Measurements from ENCODE around the gene BPI.
"Not testable (repeated sequence)": the region's sequence is repeated elsewhere in the genome, so short reads cannot be mapped to it uniquely, and the experiment has no call there.

BPI gene

GRCh38 chr20:38363004-38363747 lies 59.2 kb downstream of the BPI start:
- DNase-seq (ENCODE audit: low spot score) = no peak

- DNase-seq (ENCODE audit: low spot score) = no peak
Observed at GRCh38 chr20:38369389-38369788, 65.4 kb downstream of the BPI start.

- no peak for DNase-seq (ENCODE audit: low spot score)
Observed at GRCh38 chr20:38372806-38373205, 68.8 kb downstream of the BPI start.

GRCh38 chr20:38373231-38373867 lies 69.4 kb downstream of the BPI start:
- no peak for DNase-seq (ENCODE audit: low spot score)

- no peak for DNase-seq (ENCODE audit: low spot score)
Observed at GRCh38 chr20:38373898-38374297, 69.9 kb downstream of the BPI start.

- DNase-seq (ENCODE audit: low spot score) = no peak
Observed at GRCh38 chr20:38377039-38377685, 73.2 kb downstream of the BPI start.

- not testable (repeated sequence) for DNase-seq (ENCODE audit: low spot score)
Observed at GRCh38 chr20:38377838-38378237, 73.9 kb downstream of the BPI start.

GRCh38 chr20:38383147-38383546 lies 79.2 kb downstream of the BPI start:
- DNase-seq (ENCODE audit: low spot score) = no peak

GRCh38 chr20:38386004-38386403 lies 82.0 kb downstream of the BPI start:
- no peak for DNase-seq (ENCODE audit: low spot score)

GRCh38 chr20:38386851-38387250 lies 82.9 kb downstream of the BPI start:
- no peak for DNase-seq (ENCODE audit: low spot score)
